HG02678 (cell line): ENCODE data around the gene CMKLR1.

Source experiments
- ATAC-seq: cut with Tn5 transposase; IDR thresholded peaks from one replicate; pipeline ENCODE4 v1.9.1; 2021; ENCODE audit warnings: mild to moderate bottlenecking, moderate library complexity; ENCODE audit not compliant: unreplicated experiment

Gene CMKLR1

GRCh38 chr12:108317308-108318234 lies 21.5 kb downstream of the CMKLR1 start:
- ATAC-seq, result no peak

GRCh38 chr12:108316176-108317086 lies 22.7 kb downstream of the CMKLR1 start:
- ATAC-seq, result no peak

- ATAC-seq, result no peak
These were observed 23.5 kb downstream of the CMKLR1 start for GRCh38 chr12:108315486-108316105.

GRCh38 chr12:108313606-108314351 lies 25.3 kb downstream of the CMKLR1 start:
- ATAC-seq, result no peak

GRCh38 chr12:108313241-108313605 lies 25.9 kb downstream of the CMKLR1 start:
- no peak for ATAC-seq

GRCh38 chr12:108312693-108313189 lies 26.4 kb downstream of the CMKLR1 start:
- no peak for ATAC-seq

GRCh38 chr12:108312073-108312659 lies 26.9 kb downstream of the CMKLR1 start:
- ATAC-seq, result no peak

GRCh38 chr12:108311605-108312004 lies 27.5 kb downstream of the CMKLR1 start:
- ATAC-seq, result no peak

GRCh38 chr12:108310489-108310888 lies 28.6 kb downstream of the CMKLR1 start:
- no peak for ATAC-seq

- no peak for ATAC-seq
These were observed 29.3 kb downstream of the CMKLR1 start for GRCh38 chr12:108309674-108310312.

- ATAC-seq, result no peak
These were observed 30.6 kb downstream of the CMKLR1 start for GRCh38 chr12:108308395-108309085.

- no peak for ATAC-seq
These were observed 32.1 kb downstream of the CMKLR1 start for GRCh38 chr12:108307006-108307405.

GRCh38 chr12:108306506-108306905 lies 32.6 kb downstream of the CMKLR1 start:
- no peak for ATAC-seq

- ATAC-seq, result no peak
These were observed 33.1 kb downstream of the CMKLR1 start for GRCh38 chr12:108305991-108306501.

- ATAC-seq, result no peak
These were observed 33.6 kb downstream of the CMKLR1 start for GRCh38 chr12:108305520-108305919.

- ATAC-seq, result no peak
These were observed 34.5 kb downstream of the CMKLR1 start for GRCh38 chr12:108304633-108305032.

- no peak for ATAC-seq
These were observed 35.4 kb downstream of the CMKLR1 start for GRCh38 chr12:108303703-108304102.

- ATAC-seq, result no peak
These were observed 36.5 kb downstream of the CMKLR1 start for GRCh38 chr12:108302403-108303311.
